22Rv1 (cell line): ENCODE results near the gene POF1B.

Source experiments
- ZFX ChIP-seq: fragments of 450-650 bp; IDR thresholded peaks from 2 replicates; pipeline ENCODE4 v1.6.1; 2017; ENCODE audit warnings: antibody characterized with exemption, borderline replicate concordance
- TF ChIP-seq, protein P1 (sequence below): fragments of 450-650 bp; IDR thresholded peaks from 2 replicates; pipeline ENCODE4 v1.5.1; 2017; ENCODE audit warnings: mild to moderate bottlenecking

DNA sequence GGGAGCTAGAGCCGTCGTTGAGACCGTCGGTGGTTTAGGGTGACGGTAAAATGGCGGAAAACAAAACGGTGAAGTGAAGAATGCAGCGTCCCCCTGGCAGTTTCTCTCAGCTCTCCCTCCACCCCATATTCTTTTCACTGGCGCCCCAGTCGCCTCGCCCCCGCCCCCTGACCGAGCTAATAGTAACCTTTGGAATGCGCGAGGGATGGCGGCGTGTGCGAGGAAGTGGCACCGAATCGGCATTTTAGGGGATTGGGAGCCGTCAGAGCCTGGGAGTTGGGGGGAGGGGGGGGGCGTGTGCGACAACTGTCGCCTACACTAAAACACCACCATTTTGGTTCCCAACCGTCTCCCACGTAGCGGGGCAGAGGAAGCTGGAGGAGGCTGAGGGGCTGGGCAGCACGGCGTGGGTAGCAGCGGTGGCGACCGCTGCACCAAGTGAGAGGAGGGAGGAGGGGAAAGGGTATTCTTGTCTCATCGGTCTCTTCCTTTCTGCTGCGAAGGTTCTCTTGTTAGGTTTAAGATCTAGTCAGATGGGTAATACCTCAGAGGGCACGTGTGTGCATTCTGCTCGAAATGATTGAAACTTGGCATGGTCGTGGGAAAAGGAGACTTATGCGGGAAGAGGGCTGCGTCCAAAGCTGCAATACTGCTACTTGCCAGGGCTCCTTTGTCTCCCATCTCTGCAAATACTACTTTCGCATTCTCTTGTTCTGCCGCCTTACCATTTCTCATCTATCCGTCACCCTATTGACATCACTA, 134.8 kb downstream of the POF1B start:
- TF ChIP-seq, protein P1, sequence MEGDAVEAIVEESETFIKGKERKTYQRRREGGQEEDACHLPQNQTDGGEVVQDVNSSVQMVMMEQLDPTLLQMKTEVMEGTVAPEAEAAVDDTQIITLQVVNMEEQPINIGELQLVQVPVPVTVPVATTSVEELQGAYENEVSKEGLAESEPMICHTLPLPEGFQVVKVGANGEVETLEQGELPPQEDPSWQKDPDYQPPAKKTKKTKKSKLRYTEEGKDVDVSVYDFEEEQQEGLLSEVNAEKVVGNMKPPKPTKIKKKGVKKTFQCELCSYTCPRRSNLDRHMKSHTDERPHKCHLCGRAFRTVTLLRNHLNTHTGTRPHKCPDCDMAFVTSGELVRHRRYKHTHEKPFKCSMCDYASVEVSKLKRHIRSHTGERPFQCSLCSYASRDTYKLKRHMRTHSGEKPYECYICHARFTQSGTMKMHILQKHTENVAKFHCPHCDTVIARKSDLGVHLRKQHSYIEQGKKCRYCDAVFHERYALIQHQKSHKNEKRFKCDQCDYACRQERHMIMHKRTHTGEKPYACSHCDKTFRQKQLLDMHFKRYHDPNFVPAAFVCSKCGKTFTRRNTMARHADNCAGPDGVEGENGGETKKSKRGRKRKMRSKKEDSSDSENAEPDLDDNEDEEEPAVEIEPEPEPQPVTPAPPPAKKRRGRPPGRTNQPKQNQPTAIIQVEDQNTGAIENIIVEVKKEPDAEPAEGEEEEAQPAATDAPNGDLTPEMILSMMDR: no peak
- TF ChIP-seq ZFX: no peak
